ENCODE measurements around the gene ADAMTS12.

The ADAMTS12 gene

GRCh38 chr5:33806738-33807442 lies 84.9 kb downstream of the ADAMTS12 start:
- no peak for DNase-seq (ENCODE audit: low read depth, low spot score)

GRCh38 chr5:33801292-33801691 lies 90.5 kb downstream of the ADAMTS12 start:
- no peak for DNase-seq (ENCODE audit: low read depth, low spot score)

- DNase-seq (ENCODE audit: low read depth, low spot score), result no peak
Observed at GRCh38 chr5:33800241-33800950, 91.4 kb downstream of the ADAMTS12 start.

- DNase-seq (ENCODE audit: low read depth, low spot score), result no peak
Observed at GRCh38 chr5:33795496-33795895, 96.3 kb downstream of the ADAMTS12 start.

DNA sequence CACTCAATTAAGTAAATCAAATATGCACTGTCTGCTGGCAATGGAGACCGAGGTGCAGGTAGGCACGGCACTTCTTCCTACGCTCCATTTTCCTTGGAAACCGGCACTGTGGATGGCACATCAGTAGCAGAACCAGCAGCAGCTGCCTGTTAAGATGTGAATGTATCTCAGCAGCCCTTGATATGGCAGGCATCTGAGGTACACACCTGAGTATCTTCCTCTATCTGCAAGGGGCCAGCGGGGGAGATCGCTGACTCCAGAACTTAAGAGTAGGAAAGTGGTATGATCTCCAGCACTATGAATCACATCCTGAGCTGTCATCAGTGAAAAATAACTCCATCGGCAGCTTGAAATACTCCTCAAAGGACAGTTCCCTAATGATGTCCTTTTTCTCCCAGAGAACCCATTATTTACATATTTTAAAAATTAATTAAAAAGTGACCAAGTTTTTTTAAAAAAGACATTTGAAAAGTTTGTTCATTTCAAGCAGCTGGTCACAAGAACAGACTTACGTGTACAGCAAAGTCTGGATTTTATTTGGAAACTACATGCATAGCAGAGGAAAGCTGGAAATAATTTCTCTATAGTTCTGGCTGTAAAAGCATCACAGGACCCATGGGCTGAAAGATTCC lies 97.1 kb downstream of the ADAMTS12 start:
- DNase-seq (ENCODE audit: low read depth, low spot score), result no peak

DNA sequence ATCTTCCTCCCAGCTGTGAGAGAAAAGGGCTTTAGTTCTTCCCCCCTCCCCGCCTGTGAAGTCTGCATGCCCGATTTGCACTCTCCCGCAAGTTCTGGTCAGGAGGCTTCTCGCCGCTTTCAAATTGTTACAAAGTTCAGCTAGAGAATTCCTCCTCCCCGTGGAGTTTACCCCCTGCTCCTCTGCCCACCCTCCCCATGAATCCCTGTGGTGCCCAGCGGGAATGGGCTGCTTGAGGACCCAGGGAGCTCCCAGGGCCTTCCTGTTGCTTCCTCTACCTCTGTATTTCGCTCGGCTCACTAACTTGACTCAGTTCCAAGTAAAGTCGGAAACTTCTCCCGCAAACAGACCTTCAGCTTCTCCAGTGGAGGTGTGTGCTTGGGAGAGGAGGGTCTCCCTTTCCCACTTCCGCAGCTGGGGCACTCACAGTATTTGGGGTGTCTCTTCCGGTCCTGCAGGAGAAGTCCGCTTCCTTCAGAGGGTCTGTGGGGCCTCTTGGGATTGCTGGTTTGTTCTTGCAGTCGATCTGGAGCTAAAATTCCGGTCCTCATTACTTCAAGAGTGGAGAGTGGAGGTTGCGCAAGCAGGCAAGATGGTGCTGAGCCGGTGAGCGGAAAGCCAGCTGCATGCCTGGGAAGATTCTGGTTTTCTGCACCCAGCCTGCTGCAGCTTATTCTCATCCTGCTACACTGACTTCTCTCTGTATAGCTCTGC lies 97.8 kb downstream of the ADAMTS12 start:
- DNase-seq (ENCODE audit: low read depth, low spot score), result no peak

DNA sequence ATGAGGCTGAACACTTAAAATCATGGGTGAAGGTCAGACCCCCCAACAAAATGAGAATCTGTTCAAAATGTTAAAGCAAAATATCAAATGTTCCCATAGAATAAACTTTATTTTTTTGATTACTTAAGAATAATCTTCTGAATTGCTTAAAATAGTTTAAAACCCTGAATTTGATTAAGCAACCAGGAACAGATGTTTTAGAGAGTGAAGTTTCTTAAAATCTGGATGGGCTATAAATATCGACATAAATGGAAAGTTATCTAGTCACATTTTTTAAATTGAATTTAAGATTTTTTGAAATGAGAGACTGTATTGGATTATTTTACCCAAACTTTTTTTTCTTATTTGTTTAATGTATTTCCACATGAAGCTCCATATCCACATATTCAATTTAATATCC lies 98.5 kb downstream of the ADAMTS12 start:
- no peak for DNase-seq (ENCODE audit: low read depth, low spot score)

DNA sequence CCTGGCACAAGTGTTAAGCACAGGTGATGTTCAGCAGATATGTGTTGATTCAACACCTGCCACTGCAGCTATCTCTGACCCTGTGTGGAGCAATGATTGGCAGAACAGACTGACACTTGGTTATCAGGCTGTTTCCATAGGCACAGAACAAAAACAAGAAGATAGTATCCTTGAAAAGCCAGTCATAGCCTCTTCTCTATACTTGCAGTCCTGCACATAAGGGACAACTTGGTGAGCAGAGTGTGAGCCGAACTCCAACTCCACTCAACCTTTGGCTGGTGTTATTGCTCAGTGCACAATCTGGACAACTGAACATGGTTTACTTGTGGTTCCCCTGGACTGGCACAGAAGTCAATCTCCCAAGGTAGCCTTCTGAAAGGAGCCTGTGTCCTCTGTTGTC lies 99.2 kb downstream of the ADAMTS12 start:
- no peak for DNase-seq (ENCODE audit: low read depth, low spot score)

- DNase-seq (ENCODE audit: low read depth, low spot score), result no peak
Observed at GRCh38 chr5:33789567-33789957, 102.2 kb downstream of the ADAMTS12 start.

DNA sequence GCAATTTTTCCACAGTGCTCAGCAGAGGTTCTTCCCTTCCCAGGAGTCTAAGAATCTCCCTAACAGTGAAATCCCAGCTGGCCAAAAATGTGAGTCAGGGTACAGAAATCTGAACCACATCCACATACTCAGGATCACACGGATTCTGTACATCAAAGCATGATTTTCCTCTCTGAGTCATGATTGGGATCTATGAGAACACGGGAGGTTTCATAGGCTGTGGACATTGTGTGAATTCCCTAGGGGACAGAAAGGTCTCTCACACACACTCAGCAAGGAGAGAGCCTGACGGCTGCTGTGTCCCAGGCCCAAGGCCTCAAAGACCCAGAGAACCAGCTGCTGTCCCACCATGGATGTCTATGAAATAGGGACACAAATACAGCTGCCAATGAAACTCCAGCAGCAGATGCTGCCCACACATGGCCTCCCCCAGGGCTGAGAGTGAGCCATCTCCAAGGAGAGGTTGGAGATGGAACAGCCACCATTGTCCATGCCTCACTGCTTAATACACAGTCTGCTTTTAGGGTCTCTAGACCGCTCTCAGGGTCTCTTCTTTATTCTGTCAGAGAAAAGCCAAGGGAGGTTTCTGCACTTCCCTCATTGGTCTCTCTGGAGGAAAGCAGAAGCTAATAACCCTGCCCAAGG lies 102.7 kb downstream of the ADAMTS12 start:
- no peak for DNase-seq (ENCODE audit: low read depth, low spot score)

DNA sequence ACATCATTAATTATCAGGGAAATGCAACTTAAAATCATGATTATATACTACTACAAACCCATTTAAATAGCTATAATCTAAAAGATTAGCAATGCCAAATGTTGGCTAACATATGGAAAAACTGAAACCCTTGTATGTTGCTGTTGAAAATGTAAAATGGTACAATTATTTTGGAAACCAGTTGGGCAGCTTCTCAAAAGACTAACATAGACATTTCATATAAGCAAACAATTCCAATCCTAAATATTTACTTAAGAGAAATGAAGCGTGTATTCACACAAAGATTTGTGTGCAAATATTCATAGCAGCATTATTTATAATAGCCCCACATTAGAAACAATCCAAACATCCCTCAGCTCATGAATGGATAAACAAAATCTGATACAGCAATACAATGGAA lies 106.2 kb downstream of the ADAMTS12 start:
- DNase-seq (ENCODE audit: low read depth, low spot score), result no peak

DNA sequence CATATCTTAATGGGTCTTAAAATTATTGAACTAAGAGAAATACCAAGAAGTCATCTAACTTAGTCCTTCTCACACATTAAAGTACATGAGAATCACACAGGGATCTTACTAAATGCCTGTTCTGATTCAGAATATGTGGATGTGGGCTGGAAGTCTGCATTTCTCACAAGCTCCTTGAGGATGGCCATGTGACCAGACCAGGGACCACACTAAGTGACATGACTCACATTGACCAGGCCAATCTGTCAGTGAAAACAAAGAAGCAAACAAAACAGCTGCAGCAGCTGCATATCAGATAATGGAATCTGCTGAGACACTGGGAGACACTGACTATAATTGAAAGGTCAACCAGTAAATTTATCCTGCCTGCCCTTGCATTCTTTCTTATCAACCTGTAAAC lies 110.5 kb downstream of the ADAMTS12 start:
- DNase-seq (ENCODE audit: low read depth, low spot score), result no peak

DNA sequence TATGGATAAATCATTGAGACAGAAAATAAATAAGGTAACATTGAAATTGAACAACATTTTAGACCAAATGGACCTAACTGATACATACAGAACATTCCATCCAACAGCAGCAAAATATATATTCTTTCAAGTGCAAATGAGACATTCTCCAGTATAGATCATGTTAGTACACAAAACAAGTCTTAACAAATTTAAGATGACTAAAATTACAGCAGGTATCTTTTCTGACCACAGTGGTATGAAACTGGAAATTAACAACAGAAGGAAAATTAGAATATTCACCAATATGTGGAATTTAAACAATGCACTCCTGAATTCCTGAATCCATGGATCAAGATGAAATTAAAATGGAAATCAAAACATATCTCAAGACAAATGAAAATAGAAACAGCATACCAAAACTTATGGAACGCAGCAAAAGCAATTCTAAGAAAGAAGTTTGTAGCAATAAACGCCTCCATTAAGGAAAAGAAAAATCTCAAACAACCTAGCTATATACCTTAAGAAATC lies 115.6 kb downstream of the ADAMTS12 start:
- no peak for DNase-seq (ENCODE audit: low read depth, low spot score)

DNA sequence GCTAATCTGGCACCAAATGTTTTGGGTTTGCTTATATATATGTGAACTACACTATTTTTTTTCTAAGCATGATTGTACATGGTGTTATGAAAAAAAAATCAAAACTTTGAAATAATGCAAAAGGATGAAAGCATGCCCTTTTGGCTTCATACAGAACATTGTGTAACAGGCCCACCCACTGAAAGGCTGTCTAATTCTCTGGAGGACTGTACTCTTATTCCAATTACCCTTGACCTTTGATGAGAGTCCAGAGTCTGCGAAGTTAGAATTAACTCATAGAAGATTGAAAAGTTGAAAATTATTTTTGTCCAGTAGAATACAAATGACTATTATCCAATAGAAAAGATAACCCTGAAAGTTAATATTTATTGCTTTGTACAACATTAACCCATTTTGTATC lies 117.4 kb downstream of the ADAMTS12 start:
- DNase-seq (ENCODE audit: low read depth, low spot score), result no peak

- DNase-seq (ENCODE audit: low read depth, low spot score), result no peak
Observed at GRCh38 chr5:33772380-33772897, 119.4 kb downstream of the ADAMTS12 start.

- no peak for DNase-seq (ENCODE audit: low read depth, low spot score)
Observed at GRCh38 chr5:33769968-33770367, 121.8 kb downstream of the ADAMTS12 start.

DNA sequence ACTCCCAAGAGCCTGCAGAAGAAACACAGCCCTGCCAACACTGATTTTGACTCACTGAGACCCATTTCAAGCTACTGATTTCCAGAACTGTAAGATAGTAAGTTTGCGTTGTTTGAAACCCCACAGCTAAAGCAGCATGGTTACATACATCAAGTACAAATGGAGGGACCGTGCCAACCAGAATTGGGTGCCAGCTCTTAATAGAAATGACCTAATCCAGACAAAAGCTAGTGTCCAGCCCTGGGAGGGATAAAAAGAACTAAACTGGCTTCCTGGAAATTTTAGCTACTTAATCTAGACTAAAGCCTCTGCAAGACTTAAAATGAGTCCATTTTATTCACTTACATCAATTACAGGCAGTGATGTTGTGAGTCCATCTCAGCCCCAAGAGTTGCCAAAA lies 122.6 kb downstream of the ADAMTS12 start:
- no peak for DNase-seq (ENCODE audit: low read depth, low spot score)

- DNase-seq (ENCODE audit: low read depth, low spot score), result no peak
Observed at GRCh38 chr5:33766023-33766422, 125.8 kb downstream of the ADAMTS12 start.

GRCh38 chr5:33764786-33765185 lies 127.0 kb downstream of the ADAMTS12 start:
- DNase-seq (ENCODE audit: low read depth, low spot score), result no peak

GRCh38 chr5:33763435-33763834 lies 128.4 kb downstream of the ADAMTS12 start:
- DNase-seq (ENCODE audit: low read depth, low spot score), result no peak

DNA sequence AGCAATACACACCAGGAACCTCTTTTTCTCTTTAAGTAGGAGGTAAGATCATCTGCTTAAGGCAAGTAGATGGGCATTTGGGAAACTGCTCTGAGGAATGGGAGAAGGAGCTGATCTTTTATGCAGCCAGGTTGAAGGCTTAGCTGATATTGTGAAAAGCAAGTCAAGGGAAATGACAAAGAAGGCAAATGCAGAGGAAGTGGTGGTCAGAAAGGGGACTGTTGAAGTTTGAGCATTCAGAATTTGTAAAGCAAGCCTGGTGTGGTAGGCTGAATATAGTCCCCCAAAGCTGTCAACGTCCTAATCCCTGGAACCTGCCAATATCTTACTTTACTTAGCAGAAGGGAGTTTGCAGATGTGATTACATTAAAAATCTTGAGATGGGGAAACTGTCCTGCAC lies 128.9 kb downstream of the ADAMTS12 start:
- no peak for DNase-seq (ENCODE audit: low read depth, low spot score)

All from iPS DF 19.7 (cell line).